ENCODE data around the gene TUSC2.

The TUSC2 gene

DNA sequence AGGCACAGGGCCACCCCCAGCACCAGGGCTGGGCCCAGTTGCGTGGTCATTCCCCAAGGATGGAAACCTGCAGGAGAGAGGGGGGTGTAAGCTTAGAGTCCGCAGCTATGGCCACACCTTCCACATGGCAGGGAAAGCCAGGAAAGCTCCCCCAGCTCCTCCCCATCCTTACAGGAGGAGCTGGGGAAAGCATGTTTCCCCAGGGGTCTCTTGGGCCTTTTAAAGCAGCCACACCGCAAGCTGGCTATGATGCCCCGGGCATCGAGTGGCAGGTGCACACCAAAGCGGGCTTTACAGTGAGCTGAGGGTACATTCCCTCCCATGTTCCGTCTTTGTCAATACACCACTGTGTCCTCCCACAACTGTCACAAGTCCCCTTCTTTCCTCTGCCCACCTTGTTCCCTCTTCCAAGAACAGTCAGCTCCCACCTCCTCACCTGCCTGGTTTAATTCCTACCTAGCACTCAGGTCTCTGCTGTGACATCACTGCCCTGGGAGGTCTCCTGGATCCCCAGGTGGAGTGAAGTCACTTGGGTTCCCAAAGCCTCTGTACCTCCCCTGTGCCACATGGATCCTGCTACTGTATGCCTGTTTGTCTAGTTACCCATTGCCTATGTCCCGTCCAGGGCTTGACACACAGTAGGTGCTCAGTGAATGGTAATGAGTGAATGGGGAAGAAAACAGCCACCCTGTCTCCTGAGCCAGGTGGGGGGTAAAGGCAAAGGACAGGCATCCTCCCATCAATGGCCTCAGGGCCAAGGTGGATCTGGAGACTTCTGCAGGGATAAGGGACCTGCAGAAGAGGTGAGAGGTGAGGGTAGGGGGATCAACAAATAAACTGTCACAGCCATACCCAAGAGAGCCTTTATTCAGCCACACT lies 32.2 kb downstream of the TUSC2 start:
- Histone ChIP-seq H3K9me3 (no peaks in the 10 kb centered on the region), H3K4me3 (ENCODE audit: low read depth in 1 of 2, low read length in 1 of 2) (no peak overlapping the region), H3K36me3 (no peaks in the 10 kb centered on the region), H3K27me3 (no peaks in the 10 kb centered on the region), H3K4me1 (ENCODE audit: control insufficient read depth in 1 of 2, insufficient read depth in 1 of 2, low read depth in 1 of 2, low read length in 1 of 2) (peaks cover 48 to 54% of the 10 kb centered on the region in 2 experiments), H3K27ac (peak overlapping the region; percentile 25)
- TF ChIP-seq CTCF (IDR thresholded peaks at IDR 0.05), result no peak

DNA sequence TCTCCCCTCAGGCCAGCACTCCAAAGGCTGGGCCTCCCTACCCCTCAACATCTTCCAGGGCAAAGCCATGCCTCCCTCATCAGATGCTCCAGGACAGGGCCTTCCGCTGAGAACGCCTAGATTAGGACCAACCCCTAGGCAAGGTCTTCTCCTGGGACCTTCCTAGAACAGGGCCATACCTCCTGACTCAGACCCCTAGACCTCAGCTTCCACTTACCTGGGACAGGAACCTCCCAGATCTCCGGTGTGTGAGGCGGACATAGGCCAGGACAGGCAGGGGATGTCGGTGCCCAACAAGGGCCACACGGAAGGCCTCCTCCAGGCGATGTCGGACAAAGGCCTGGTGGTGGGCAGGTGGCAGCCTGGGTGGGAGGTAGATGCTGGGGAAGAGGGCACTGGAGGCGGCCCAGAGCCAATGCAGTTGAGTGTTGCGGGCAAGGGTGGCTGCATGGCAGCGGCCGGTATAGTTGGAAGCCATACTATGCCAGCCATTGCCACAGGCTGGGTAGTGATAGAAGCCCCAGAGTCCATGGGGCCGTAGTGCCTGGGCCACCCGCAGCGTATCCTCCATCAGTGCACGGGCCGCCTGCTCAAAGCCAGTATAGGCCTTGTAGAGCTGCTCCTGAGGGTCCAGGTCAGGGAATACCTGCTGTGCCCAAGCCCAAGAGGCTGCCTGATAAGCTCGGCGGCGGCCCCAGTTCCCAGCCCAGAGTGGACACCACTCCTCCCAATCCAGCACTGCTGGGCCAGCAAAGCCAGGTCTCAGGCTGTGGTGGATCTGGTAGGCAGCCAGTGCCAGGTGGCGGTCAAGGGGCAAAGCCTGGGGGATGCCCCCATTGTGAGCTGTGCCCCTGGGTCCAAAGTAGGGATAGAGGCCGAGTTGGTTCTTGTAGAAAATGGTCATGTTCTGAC lies 33.3 kb downstream of the TUSC2 start:
- no peak overlapping the region for H3K4me3 ChIP-seq (ENCODE audit: low read depth in 1 of 2, low read length in 1 of 2)
- no peak for TF ChIP-seq CTCF (IDR thresholded peaks at IDR 0.05)

GRCh38 chr3:50294089-50294488 lies 33.9 kb downstream of the TUSC2 start:
- Histone ChIP-seq H3K9me3 (no peaks in the 10 kb centered on the region), H3K36me3 (no peaks in the 10 kb centered on the region), H3K4me3 (ENCODE audit: low read depth in 1 of 2, low read length in 1 of 2) (no peak overlapping the region), H3K27me3 (no peaks in the 10 kb centered on the region), H3K4me1 (ENCODE audit: control insufficient read depth in 1 of 2, insufficient read depth in 1 of 2, low read depth in 1 of 2, low read length in 1 of 2) (peaks cover 35 to 39% of the 10 kb centered on the region in 2 experiments), H3K27ac (peak overlapping the region; percentile 69)
- TF ChIP-seq CTCF (IDR thresholded peaks at IDR 0.05), result no peak

More for the DNA sequence above, 33.3 kb downstream of the TUSC2 start:
- H3K4me1 ChIP-seq (ENCODE audit: control insufficient read depth in 1 of 2, insufficient read depth in 1 of 2, low read depth in 1 of 2, low read length in 1 of 2), result peaks cover 37 to 43% of the 10 kb centered on the region in 2 experiments
- no peaks in the 10 kb centered on the region for H3K27me3 ChIP-seq
- H3K36me3 ChIP-seq, result no peaks in the 10 kb centered on the region
- no peaks in the 10 kb centered on the region for H3K9me3 ChIP-seq
- H3K27ac ChIP-seq, result peak overlapping the region; percentile 25

DNA sequence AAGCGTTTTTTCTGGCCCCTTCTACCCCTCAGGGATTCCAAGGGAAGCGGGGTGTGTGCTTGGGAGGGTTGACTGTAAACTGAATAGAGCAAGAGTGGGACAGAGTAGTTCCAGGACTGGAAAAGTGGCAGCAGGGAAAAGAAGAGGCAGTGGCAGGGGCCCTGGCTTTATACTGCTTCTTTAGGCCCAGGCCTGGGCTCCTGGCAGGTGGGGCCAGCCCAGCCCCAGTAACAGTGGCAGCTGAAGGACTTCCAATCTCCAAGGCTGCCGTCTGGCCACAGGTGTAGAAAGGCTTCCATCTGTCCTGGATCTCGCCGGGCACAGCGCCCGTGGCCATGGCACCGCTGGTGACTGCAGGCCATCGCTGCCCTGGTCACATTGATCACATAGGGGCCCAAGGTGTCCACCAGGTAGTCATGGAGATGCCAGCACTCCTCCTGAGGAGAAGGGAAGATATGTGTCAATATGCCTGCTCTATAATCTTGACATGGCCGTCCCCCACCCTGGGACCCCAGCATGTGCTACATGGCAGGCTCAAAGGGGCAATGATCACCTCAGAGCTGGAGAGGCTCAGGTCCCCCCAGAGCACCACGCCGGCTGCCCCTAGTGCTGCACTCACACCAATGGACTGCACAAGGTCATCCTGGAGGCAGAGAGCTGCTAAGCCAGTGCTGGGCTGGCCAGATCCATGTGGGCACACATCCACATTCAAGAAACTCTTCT lies 34.8 kb downstream of the TUSC2 start:
- Histone ChIP-seq H3K36me3 (peaks cover 5% of the 10 kb centered on the region), H3K4me3 (ENCODE audit: low read depth in 1 of 2, low read length in 1 of 2) (peak overlapping the region in 1 of 2 experiments; percentile 59), H3K4me1 (ENCODE audit: control insufficient read depth in 1 of 2, insufficient read depth in 1 of 2, low read depth in 1 of 2, low read length in 1 of 2) (peaks cover 27 to 31% of the 10 kb centered on the region in 2 experiments), H3K27ac (peak overlapping the region; percentile 69), H3K27me3 (no peaks in the 10 kb centered on the region), H3K9me3 (no peaks in the 10 kb centered on the region)
- no peak for TF ChIP-seq CTCF (IDR thresholded peaks at IDR 0.05)
